ENCODE results near the gene BCAT1.

BCAT1 gene

GRCh38 chr12:24764712-24765111, 184.2 kb downstream of the BCAT1 start:
- DNase-seq (ENCODE audit: low read depth, low spot score), result no peak

- no peak for DNase-seq (ENCODE audit: low read depth, low spot score)
Measured at GRCh38 chr12:24760606-24761378, 188.1 kb downstream of the BCAT1 start.

GRCh38 chr12:24760162-24760561, 188.7 kb downstream of the BCAT1 start:
- no peak for DNase-seq (ENCODE audit: low read depth, low spot score)
